NT2/D1 (cell line): ENCODE data around the gene OTOP3.

Source experiments
- SUZ12 ChIP-seq: IDR thresholded peaks from 2 replicates; pipeline ENCODE4 v1.6.1; 2011; ENCODE audit not compliant: insufficient read length, insufficient read depth; ENCODE audit errors: extremely low read depth
- YY1 ChIP-seq: IDR thresholded peaks from 2 replicates; pipeline ENCODE4 v1.6.1; 2011; ENCODE audit not compliant: insufficient read length, insufficient read depth
- ZNF274 ChIP-seq: IDR thresholded peaks from 2 replicates; pipeline ENCODE4 v1.6.1; 2011; ENCODE audit warnings: mild to moderate bottlenecking, low read depth, low read length

GRCh38 chr17:74951680-74952421, 16.2 kb downstream of the OTOP3 start:
- TF ChIP-seq YY1, result no peak
- TF ChIP-seq ZNF274, result no peak
- no peak for TF ChIP-seq SUZ12
